Hematopoietic multipotent progenitor cell (in vitro differentiated cells): ENCODE results near the gene CPNE2. TPM values are rescaled to one million over a fixed set of nuclear protein-coding genes. Genes with fewer than 3 reads are reported as not detected.
"Not testable (repeated sequence)": the region's sequence is repeated elsewhere in the genome, so short reads cannot be mapped to it uniquely, and the experiment has no call there.

Experiments
- DNase-seq, 3 donors: peaks; one replicate each; pipeline ENCODE4 v3.0.0-alpha.2; 2011 to 2015; ENCODE audit warnings: low read depth in 2 of 3, low spot score in 2 of 3
- total RNA-seq: library from RNA; depleted of rRNA; stranded (reverse); fragments of >200 nt; gene quantifications from one replicate; pipeline ENCODE4 v1.2.3, GENCODE V29; 2012

CPNE2 gene
- total RNA-seq, result 33.1 TPM

DNA sequence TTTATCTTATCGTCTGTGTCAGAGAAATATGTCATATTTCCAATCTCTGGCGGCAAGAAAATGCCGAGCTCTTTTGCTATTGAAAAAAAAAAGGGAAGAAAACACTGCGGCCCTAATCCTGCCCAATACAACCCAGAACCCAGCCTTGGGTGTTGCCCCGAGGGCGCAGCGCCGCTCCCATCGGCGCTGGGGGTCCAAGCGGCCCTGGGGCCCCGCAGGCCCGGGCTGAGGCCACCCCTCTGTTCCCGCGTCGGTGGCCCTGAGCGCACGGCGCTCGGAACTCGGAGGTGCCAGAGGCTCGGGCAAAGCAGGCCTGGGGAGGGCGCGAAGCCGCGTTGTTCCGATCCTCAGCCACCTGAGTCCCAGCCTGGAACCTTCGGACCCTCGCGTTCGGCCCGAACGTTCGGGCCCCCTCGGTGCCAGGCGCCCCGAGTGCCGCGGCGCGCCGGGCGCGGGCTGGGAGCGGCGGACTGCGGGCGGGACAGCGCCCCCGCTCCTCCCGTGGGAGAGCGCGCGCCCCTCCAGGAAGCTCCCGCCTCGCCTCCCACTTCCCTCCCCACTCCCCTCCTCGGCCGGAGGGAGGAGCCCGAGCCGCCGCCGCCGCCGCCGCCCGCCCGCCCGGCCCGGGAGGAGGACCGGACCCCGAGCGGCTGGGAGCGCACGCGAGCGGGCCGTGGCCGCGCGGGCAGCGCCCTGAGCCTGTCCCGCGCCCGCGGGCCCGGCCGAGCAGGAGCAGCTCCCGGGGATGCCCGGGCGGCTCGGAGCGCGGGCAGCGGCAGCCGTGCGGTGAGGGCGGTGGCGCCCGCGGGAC, at the start of gene CPNE2:
Gene CPNE2, plus strand, starts transcription at position 609 of the 811 bp plus-strand sequence. CDS start 18,160 bp downstream, outside the sequence.
- peak in 1 of 3 donors; percentile 41 for DNase-seq

DNA sequence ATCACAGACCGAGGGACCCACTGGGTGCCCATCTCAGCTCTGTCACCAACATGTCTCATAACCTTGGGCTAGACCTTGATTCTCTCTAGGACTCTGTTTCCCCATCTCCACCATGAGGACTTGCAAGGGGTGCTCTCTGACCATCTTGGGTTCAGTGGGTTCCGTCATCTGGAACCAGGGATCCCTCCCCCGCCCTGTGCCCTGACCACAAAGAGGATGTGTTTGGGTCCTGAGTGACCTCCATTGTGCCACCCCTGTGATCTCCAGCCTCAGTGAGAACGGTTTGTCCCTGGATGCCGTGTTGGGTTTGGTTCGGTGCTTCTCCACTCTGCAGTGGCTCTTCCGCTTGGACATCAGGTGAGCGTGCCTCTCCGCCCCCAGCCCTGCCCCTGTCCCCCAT, 49.1 kb upstream of the CPNE2 start:
- no peak for DNase-seq

GRCh38 chr16:57044931-57045693, 47.3 kb upstream of the CPNE2 start:
- no peak for DNase-seq

DNA sequence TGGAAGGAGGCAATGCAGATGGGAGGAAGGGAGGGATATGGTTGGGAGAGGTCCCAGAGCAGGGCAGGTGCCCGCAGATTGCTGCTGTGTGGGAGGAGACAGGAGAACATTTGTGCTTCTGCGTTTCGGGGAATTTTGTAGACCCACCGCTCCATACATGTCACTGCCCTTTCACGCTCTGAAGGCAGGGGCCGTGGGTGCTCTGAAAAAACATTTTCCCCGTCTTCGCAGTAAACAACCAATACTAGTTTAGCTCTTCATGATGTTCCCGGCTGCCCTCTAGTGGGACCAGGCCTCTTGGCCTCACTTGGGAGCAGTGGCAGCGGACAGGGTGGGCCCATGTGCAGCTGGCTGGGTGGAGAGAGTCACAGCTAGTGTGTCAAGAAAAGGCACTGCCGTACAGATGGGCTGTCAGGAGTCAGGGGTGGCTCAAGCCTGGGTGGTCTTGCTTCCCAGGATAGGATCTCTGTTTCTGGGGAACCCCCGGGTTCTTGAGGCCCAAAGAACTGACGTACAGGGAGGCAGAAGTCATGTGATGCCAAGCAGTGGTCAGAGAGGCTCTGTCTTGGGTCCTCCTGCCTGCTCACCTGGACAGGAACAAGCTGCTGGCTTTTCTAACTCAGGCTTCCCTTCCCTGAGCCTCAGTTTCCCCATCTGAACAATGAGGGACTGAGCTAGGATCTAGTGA, 46.5 kb upstream of the CPNE2 start:
- DNase-seq, result peak in 2 of 3 donors; percentile 56 to 79

- DNase-seq, result no peak
These were observed 44.3 kb upstream of the CPNE2 start for GRCh38 chr16:57048095-57048494.

- no peak for DNase-seq
These were observed 42.7 kb upstream of the CPNE2 start for GRCh38 chr16:57049678-57050077.

GRCh38 chr16:57051696-57052228, 40.6 kb upstream of the CPNE2 start:
- DNase-seq, result no peak

GRCh38 chr16:57053206-57053605, 39.2 kb upstream of the CPNE2 start:
- no peak for DNase-seq

DNA sequence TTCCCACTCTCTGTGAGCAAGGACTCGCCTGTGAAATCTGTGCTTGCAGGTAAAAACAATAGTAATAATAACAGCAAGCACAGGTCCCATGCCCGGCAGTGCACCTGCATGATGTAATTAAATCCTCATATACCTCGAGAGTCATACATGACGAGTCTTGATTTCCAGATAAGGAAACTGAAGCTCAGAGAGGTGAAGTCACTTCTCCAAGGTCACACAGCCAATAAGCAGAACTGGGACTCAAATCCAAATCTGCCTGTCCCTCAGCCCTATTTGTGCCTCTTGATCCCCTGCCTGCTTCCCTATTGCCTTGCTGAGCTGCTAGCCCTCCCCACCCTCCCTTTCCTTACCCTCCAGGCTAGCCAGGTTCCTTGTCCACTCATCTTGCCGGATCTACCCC, 38.0 kb upstream of the CPNE2 start:
- DNase-seq, result no peak

GRCh38 chr16:57054771-57055170, 37.6 kb upstream of the CPNE2 start:
- no peak for DNase-seq

- no peak for DNase-seq
These were observed 36.7 kb upstream of the CPNE2 start for GRCh38 chr16:57055671-57056070.

GRCh38 chr16:57058291-57058861, 34.0 kb upstream of the CPNE2 start:
- DNase-seq, result no peak

DNA sequence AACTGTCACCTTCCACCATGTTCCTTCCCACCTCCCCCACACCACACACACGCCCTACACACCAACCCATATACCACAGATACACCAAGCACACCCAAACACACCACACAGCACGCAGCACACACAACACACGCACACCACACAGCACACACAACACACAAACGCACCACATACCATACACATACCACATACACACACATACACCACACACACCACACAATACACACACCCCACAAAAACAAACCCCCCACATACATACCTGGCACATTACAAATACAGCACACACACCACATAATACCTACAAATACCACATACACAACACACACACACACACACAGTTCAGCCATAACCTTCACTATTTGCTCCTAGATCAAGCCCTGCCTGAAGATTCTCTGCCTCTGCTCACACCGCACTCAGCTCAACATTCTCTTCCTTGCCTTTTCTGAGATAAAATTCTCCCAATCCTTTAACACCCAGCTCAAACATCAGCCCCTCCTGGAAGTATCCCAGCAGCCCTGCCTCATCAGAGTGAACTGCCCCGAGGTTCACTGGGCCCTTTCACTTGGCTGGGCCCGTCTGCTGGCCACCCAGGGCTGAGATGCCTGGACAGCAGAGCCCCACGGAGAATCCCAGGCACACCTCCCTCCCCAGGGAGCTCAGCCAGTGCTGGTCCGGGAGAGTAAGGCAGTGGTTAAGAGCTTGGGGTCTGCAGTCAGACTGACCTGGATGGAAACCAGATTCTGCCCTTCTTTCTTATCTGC, 31.9 kb upstream of the CPNE2 start:
- DNase-seq, result no peak

DNA sequence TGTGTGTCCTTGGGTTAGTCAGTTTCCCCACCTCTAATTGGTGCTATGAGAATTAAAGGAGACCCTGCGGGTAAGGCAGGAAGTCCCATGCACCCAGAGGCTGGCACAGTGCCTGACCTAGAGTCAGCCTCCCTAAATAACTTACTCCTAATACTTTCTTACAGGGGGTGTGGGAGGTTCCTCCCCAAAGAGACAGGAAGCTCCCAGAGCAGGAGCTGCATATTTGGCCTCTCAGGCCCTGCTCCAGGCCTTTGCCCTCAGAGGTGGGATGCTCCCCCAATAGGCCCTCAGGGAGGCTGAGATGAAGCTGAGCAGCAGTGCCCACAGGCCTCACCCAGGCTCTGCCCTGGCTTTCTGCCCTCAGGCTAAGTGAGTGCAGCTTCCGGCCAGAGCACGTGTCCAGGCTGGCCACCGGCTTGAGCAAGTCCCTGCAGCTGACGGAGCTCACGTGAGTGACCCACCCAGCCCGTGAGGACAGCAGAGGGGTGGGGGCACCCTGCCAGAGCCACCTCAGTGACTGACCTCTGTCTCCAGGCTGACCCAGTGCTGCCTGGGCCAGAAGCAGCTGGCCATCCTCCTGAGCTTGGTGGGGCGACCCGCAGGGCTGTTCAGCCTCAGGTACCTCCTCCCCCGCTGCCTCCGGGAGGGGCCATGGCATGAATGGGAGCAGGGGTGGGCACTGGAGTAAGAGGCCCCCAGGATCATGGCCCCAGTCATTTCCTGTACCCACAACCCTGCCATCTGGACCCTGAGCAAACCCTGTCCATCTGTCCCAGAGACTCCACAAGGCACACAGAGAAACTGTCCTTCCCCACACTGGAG, 31.1 kb upstream of the CPNE2 start:
- no peak for DNase-seq

GRCh38 chr16:57062329-57062728, 30.1 kb upstream of the CPNE2 start:
- DNase-seq, result no peak

DNA sequence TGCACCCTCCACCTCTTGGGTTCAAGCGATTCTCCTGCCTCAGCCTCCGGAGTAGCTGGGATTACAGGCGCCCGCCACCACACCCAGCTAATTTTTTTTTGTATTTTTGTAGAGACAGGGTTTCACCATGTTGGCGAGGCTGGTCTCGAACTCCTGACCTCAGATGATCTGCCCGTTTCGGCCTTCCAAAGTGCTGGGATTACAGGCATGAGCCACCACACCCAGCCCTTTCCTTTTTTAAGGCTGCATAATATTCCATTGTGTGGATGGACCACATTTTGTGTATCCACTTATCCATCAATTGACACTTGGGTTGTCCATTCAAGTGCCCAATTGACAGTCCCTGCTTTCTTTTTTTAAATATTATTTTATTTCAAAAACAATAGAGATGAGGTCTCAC, 29.2 kb upstream of the CPNE2 start:
- not testable (repeated sequence) for DNase-seq

- no peak for DNase-seq
These were observed 27.4 kb upstream of the CPNE2 start for GRCh38 chr16:57064995-57065394.

- no peak for DNase-seq
These were observed 25.8 kb upstream of the CPNE2 start for GRCh38 chr16:57066625-57067024.

GRCh38 chr16:57067347-57067746, 25.0 kb upstream of the CPNE2 start:
- no peak for DNase-seq
